Mammary epithelial cell (primary cell): Measurements from ENCODE around the gene CATSPER3.

Experiments used
- CTCF ChIP-seq, 2 donors: IDR thresholded peaks in 1 of 2; conservative IDR thresholded peaks in 1 of 2; 2 replicates each; pipeline ENCODE4 v1.5.1; 2011 to 2012; ENCODE audit warnings: inconsistent platforms in 2 of 2, low read length in 2 of 2, mild to moderate bottlenecking in 2 of 2, control low read depth in 1 of 2, low read depth in 1 of 2; ENCODE audit not compliant: insufficient read depth in 1 of 2; ENCODE audit errors: extremely low read depth in 1 of 2
- EZH2 ChIP-seq: IDR thresholded peaks from 2 replicates; pipeline ENCODE4 v1.6.1; 2012; ENCODE audit warnings: low read length, inconsistent platforms, borderline replicate concordance

GRCh38 chr5:134945041-134945440, 22.7 kb upstream of the CATSPER3 start:
- TF ChIP-seq CTCF (conservative IDR thresholded peaks at IDR 0.05 in 1 of 2, IDR thresholded peaks at IDR 0.05 in 1 of 2; ENCODE audit: extremely low read depth in 1 of 2, insufficient read depth in 1 of 2, low read depth in 1 of 2, low read length in 2 of 2) (no peak), EZH2 (no peak)
